H9 (cell line): ENCODE results near the gene GALNT7. TPM values are rescaled to one million over a fixed set of nuclear protein-coding genes. Genes with fewer than 3 reads are reported as not detected.
A peak's percentile ranks its signal among the peaks of the same experiment; 100 is the strongest.

Source experiments
- DNase-seq: peaks from one replicate; pipeline ENCODE4 v3.0.0-alpha.2; 2017
- H2AFZ ChIP-seq: one replicate; pipeline ENCODE4 v1.6.1; 2013; ENCODE audit warnings: mild to moderate bottlenecking, low read length, control low read depth, moderate library complexity
- H2AK5ac ChIP-seq: 2 replicates; pipeline ENCODE4 v1.6.1; 2013; ENCODE audit warnings: low read length, control low read depth, mixed read lengths; ENCODE audit not compliant: insufficient read length
- H2BK120ac ChIP-seq: one replicate; pipeline ENCODE4 v1.6.1; 2013; ENCODE audit warnings: low read depth, mild to moderate bottlenecking, low read length, control low read depth, inconsistent platforms; ENCODE audit not compliant: poor library complexity, severe bottlenecking
- H2BK12ac ChIP-seq: 2 replicates; pipeline ENCODE4 v1.6.1; 2013; ENCODE audit warnings: low read length, control low read depth, mixed read lengths, low read depth; ENCODE audit not compliant: insufficient read length
- H2BK15ac ChIP-seq: 2 replicates; pipeline ENCODE4 v1.6.1; 2013; ENCODE audit warnings: low read depth, low read length, control low read depth
- H2BK20ac ChIP-seq: one replicate; pipeline ENCODE4 v1.6.1; 2013; ENCODE audit warnings: low read depth, mild to moderate bottlenecking, low read length, control low read depth, inconsistent platforms; ENCODE audit not compliant: poor library complexity, severe bottlenecking
- H2BK5ac ChIP-seq: 2 replicates; pipeline ENCODE4 v1.6.1; 2013; ENCODE audit warnings: low read length, control low read depth, mixed read lengths; ENCODE audit not compliant: insufficient read length
- H3K14ac ChIP-seq: 2 replicates; pipeline ENCODE4 v1.6.1; 2013; ENCODE audit warnings: low read length, control low read depth; ENCODE audit not compliant: insufficient read depth
- H3K18ac ChIP-seq: 2 replicates; pipeline ENCODE4 v1.6.1; 2013; ENCODE audit warnings: low read depth, mild to moderate bottlenecking, mixed read lengths, low read length, control low read depth; ENCODE audit not compliant: insufficient read length
- H3K23ac ChIP-seq: 2 replicates; pipeline ENCODE4 v1.6.1; 2013; ENCODE audit warnings: low read length, control low read depth, mixed read lengths, low read depth; ENCODE audit not compliant: insufficient read length
- H3K23me2 ChIP-seq: 2 replicates; pipeline ENCODE4 v1.6.1; 2013; ENCODE audit warnings: low read depth, mild to moderate bottlenecking, mixed read lengths, low read length, control low read depth; ENCODE audit not compliant: insufficient read length, poor library complexity, severe bottlenecking
- H3K27ac ChIP-seq: 2 replicates; pipeline ENCODE4 v1.5.1; 2013; ENCODE audit warnings: low read length, control low read depth, mixed read lengths, low read depth; ENCODE audit not compliant: insufficient read length
- H3K27me3 ChIP-seq: 2 replicates; pipeline ENCODE4 v1.6.1; 2013; ENCODE audit warnings: low read length, control low read depth, inconsistent platforms; ENCODE audit not compliant: insufficient read depth
- H3K4ac ChIP-seq: 2 replicates; pipeline ENCODE4 v1.6.1; 2013; ENCODE audit warnings: low read depth, mild to moderate bottlenecking, control low read depth, inconsistent platforms, low read length, moderate library complexity
- H3K4me1 ChIP-seq: 2 replicates; pipeline ENCODE4 v1.6.1; 2013; ENCODE audit warnings: low read length, control low read depth, inconsistent platforms; ENCODE audit not compliant: insufficient read depth
- H3K4me2 ChIP-seq: 2 replicates; pipeline ENCODE4 v1.6.1; 2013; ENCODE audit warnings: low read length, control low read depth, mixed read lengths; ENCODE audit not compliant: insufficient read length, insufficient read depth
- H3K56ac ChIP-seq: 2 replicates; pipeline ENCODE4 v1.6.1; 2013; ENCODE audit warnings: low read depth, mild to moderate bottlenecking, mixed read lengths, low read length, control low read depth; ENCODE audit not compliant: insufficient read length
- H3K79me1 ChIP-seq: 2 replicates; pipeline ENCODE4 v1.6.1; 2013; ENCODE audit warnings: low read depth, mild to moderate bottlenecking, moderate library complexity, low read length, control low read depth, inconsistent platforms; ENCODE audit not compliant: insufficient read depth, poor library complexity, severe bottlenecking
- H3K79me2 ChIP-seq: 2 replicates; pipeline ENCODE4 v1.6.1; 2013; ENCODE audit warnings: low read length, control low read depth, inconsistent platforms; ENCODE audit not compliant: insufficient read depth
- H3K9ac ChIP-seq: 2 replicates; pipeline ENCODE4 v1.6.1; 2013; ENCODE audit warnings: low read length, control low read depth, mixed read lengths; ENCODE audit not compliant: insufficient read length; ENCODE audit errors: extremely low read depth
- H3K9me3 ChIP-seq: one replicate; pipeline ENCODE4 v1.6.1; 2013; ENCODE audit warnings: low read depth, low read length, inconsistent platforms; ENCODE audit not compliant: control insufficient read depth
- H3T11ph ChIP-seq: one replicate; pipeline ENCODE4 v1.6.1; 2013; ENCODE audit warnings: mild to moderate bottlenecking, low read length, control low read depth, inconsistent platforms
- H4K20me1 ChIP-seq: one replicate; pipeline ENCODE4 v1.6.1; 2013; ENCODE audit not compliant: control insufficient read depth, insufficient read length, insufficient read depth
- H4K5ac ChIP-seq: 2 replicates; pipeline ENCODE4 v1.6.1; 2013; ENCODE audit warnings: low read depth, mild to moderate bottlenecking, mixed read lengths, low read length, control low read depth; ENCODE audit not compliant: insufficient read length
- H4K8ac ChIP-seq: replicated peaks from 2 replicates; pipeline ENCODE4 v1.6.1; 2013; ENCODE audit warnings: low read length, control low read depth, mixed read lengths, low read depth; ENCODE audit not compliant: insufficient read length
- H4K91ac ChIP-seq: 2 replicates; pipeline ENCODE4 v1.6.1; 2013; ENCODE audit warnings: low read depth, mild to moderate bottlenecking, moderate library complexity, mixed read lengths, low read length, control low read depth; ENCODE audit not compliant: insufficient read length
- H3K27ac Mint-ChIP-seq, 3 experiments: 2 replicates in 2 of 3; 3 replicates in 1 of 3; pipeline ENCODE4 v1.8.0; 2020 to 2021; ENCODE audit warnings: mixed read lengths in 3 of 3, mild to moderate bottlenecking in 1 of 3, moderate library complexity in 1 of 3
- H3K27me3 Mint-ChIP-seq: 2 replicates; pipeline ENCODE4 v1.8.0; 2021; ENCODE audit warnings: low read depth, mild to moderate bottlenecking, moderate library complexity, mixed read lengths
- H3K36me3 Mint-ChIP-seq, 3 experiments: 2 replicates in 2 of 3; 3 replicates in 1 of 3; pipeline ENCODE4 v1.8.0; 2020 to 2021; ENCODE audit warnings: low read depth in 3 of 3, mixed read lengths in 3 of 3; ENCODE audit not compliant: insufficient read depth in 1 of 3
- H3K4me1 Mint-ChIP-seq, 2 experiments: 2 replicates each; pipeline ENCODE4 v1.8.0; 2020; ENCODE audit warnings: mixed read lengths in 2 of 2
- H3K4me3 Mint-ChIP-seq, 2 experiments: 2 replicates in 1 of 2; 3 replicates in 1 of 2; pipeline ENCODE4 v1.8.0; 2020 to 2021; ENCODE audit warnings: mild to moderate bottlenecking in 2 of 2, mixed read lengths in 2 of 2, moderate library complexity in 1 of 2
- H3K9me3 Mint-ChIP-seq, 2 experiments: 2 replicates in 1 of 2; 3 replicates in 1 of 2; pipeline ENCODE4 v1.8.0; 2020; ENCODE audit warnings: mild to moderate bottlenecking in 2 of 2, mixed read lengths in 2 of 2, moderate library complexity in 1 of 2
- CTCF ChIP-seq: fragments of 200-600 bp; sonication (generic); conservative IDR thresholded peaks from 3 replicates; pipeline ENCODE4 v1.8.0; 2021; ENCODE audit warnings: antibody characterized with exemption, mild to moderate bottlenecking
- WGBS: extraction: QIAGEN DNeasy Blood & Tissue Kit; methylation state at CpG from one replicate; pipeline ENCODE4 v1.1.7; 2013; ENCODE audit warnings: missing lambda C conversion rate, low lambda C conversion rate, mixed read lengths; ENCODE audit not compliant: insufficient read length; ENCODE audit errors: extremely low coverage; 5-methylcytosine and 5-hydroxymethylcytosine counted together
- total RNA-seq: library from RNA; stranded (reverse); gene quantifications from 2 replicates; pipeline ENCODE4 v1.2.1, GENCODE V29; 2021

Gene GALNT7
- total RNA-seq, 1 experiment from 2014 or later = 57.3 TPM

DNA sequence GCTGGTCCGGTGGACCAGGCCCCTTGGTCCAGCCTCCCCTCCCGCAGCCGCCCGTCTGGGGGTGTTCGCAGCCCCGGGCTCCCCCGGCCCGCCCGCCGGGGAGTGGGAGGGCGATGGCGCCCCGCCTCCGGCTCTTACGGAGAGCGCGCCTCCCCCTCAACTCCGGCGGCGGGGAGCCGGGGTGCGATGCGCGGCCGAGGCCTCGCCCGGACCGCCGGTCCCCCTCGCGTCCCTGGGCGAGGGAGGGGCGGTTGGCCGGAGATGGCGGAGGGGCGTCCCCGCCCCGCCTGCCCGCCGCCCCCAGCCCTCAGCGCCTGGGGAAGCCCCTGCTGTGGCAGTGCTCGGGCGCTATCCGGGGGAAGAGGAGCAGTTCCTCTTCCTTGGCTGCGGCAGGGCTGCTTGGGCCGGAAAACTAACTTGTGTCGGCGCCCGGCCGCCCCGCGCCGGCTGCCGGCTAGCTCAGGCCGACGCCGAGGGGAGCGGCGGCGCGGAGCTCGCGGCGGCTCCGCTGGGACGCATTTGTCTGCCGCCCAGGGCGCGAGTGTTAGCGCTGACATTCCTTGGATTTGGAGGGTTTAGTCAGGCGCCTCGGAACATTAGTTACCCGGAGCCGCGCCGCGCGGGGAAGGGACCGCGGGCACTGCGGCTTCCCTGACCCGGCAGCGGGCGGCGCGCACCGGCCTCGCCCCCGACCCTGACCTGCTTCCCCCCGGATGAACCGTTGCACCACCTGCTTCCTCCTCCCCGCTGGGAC, 994 bp downstream of the GALNT7 start:
- Histone ChIP-seq H3K14ac (peak overlapping the region; percentile 77), H3K9me3 (no peaks in the 10 kb centered on the region), H3K23me2 (peaks cover 12% of the 10 kb centered on the region), H2BK12ac (no peak overlapping the region), H4K91ac (no peak overlapping the region), H2AK5ac (no peak overlapping the region), H3K9ac (peak overlapping the region; percentile 43), H2BK20ac (no peak overlapping the region), H3K56ac (no peak overlapping the region), H4K8ac (no peak overlapping the region), H2BK120ac (no peak overlapping the region), H3K79me1 (peaks cover 4% of the 10 kb centered on the region), H3K23ac (no peak overlapping the region), H3T11ph (no peak overlapping the region), H2AFZ (no peak overlapping the region), H4K5ac (no peak overlapping the region), H3K4me2 (peak overlapping the region; percentile 89), H3K27me3 (no peaks in the 10 kb centered on the region), H4K20me1 (no peaks in the 10 kb centered on the region), H3K18ac (no peak overlapping the region), H3K4me1 (peaks cover 22% of the 10 kb centered on the region), H3K4ac (no peak overlapping the region), H3K27ac (no peak overlapping the region), H3K79me2 (peaks cover 40% of the 10 kb centered on the region), H2BK5ac (no peak overlapping the region), H2BK15ac (no peak overlapping the region; the same call in 1 of the 2 replicates)
- no peak for TF ChIP-seq CTCF
- H3K36me3 Mint-ChIP-seq = peaks cover 15 to 18% (median 18%) of the 10 kb centered on the region in 3 experiments
- H3K9me3 Mint-ChIP-seq = peaks cover 0 to 4% of the 10 kb centered on the region in 2 experiments; a peak in 3 of 5 replicates
- no peaks in the 10 kb centered on the region; the same call in none of the 2 replicates for H3K27me3 Mint-ChIP-seq
- WGBS = no CpG with 5 or more reads among the region's 92 CpGs
- H3K4me1 Mint-ChIP-seq = peaks cover 50 to 53% of the 10 kb centered on the region in 2 experiments
- H3K4me3 Mint-ChIP-seq = peak overlapping the region; percentile 75 to 89
- peak; percentile 64 for DNase-seq
- H3K27ac Mint-ChIP-seq = peak overlapping the region in 2 of 3 experiments; percentile 72 to 91; a peak in 3 of 7 replicates
